Skeletal muscle cell (primary cell): ENCODE results near the gene VPS36.
"Not testable (repeated sequence)": the region's sequence is repeated elsewhere in the genome, so short reads cannot be mapped to it uniquely, and the experiment has no call there.

Experiments
- DNase-seq: peaks from one replicate; pipeline ENCODE4 v3.0.0-alpha.2; 2010; ENCODE audit warnings: low read depth
- H3K4me3 ChIP-seq: 2 replicates; pipeline ENCODE4 v1.5.1; 2011; ENCODE audit warnings: low read depth, mild to moderate bottlenecking, control low read depth, low read length, moderate library complexity

Gene VPS36

DNA sequence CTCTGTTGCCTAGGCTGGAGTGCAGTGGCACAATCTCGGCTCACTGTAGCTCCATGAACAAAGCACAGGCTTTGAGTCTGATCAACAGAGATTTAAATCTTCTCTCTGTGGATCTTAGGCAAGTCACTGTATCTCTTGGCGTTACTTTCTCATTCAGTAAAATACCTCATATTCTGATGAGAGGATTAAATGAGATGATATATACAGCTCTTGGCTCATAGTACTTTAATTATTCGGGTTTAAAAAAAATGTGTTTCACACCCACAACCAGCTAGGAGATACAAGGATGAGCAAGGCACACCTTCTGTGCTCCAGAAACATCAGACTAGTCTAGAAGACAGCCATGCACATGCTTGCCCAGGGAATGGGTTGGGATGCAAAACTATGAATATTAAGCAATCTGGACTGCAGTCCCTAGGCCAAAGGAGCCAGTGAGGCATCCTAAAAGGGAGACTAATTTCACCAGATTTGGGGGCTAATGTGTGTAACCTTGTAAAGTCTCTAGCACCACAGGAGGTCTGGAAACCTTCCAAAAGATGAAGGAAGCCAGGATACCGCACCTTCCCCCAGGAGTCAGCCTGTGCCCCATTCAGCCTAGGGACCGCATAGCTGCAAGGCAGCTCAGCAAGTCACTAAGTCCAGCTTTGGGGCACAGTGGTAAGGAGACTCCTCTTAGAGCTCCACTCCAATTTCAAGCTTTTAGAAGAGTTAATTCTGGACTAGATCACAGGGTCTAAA lies 2.5 kb downstream of the VPS36 start:
- H3K4me3 ChIP-seq, result no peak overlapping the region
- DNase-seq, result no peak

GRCh38 chr13:52447354-52447753 lies 3.1 kb downstream of the VPS36 start:
- H3K4me3 ChIP-seq, result no peak overlapping the region
- DNase-seq, result no peak

GRCh38 chr13:52446265-52446664 lies 4.2 kb downstream of the VPS36 start:
- no peak overlapping the region for H3K4me3 ChIP-seq
- no peak for DNase-seq

DNA sequence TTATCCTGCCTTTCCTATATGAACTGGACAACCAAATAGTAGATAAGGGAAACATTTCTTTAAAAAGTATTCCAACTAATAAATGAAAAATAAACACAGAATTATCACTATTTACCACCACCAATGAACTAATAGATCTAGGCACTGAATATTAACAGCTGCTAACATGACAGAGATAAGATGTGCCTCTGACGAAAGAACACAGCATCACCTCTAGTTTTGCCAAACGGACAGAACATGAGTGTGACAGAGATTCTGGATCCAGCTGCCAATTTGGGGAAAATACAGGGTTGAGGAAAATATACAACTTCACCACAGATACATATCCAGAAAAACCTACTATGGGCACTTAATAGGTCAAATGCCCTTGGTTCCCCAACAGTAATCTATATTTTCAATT lies 18.0 kb downstream of the VPS36 start:
- H3K4me3 ChIP-seq, result no peak overlapping the region
- DNase-seq, result no peak

DNA sequence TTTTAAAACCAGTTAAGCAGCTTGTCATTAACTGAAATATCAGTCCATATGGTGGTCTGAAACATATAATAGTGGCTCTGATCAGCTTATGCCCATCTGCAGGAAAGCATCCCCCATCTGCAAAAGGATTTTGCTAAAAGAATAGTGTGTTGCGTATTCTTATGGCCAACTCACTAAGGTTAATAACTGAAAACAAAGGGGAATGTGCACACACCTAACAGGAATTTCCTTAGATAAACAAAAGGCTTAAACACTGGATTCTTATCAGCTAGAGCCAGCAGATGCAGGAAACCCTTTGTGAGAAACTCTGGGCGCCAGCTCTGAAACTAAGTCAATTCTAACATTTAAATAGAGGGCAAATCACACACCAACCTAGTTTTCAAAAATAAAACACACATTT lies 22.1 kb downstream of the VPS36 start:
- H3K4me3 ChIP-seq, result no peak overlapping the region
- DNase-seq, result no peak

- H3K4me3 ChIP-seq, result no peak overlapping the region
- DNase-seq, result no peak
Observed at GRCh38 chr13:52421216-52421615, 29.2 kb downstream of the VPS36 start.

- DNase-seq, result no peak
- H3K4me3 ChIP-seq, result no peak overlapping the region
Observed at GRCh38 chr13:52419080-52419479, 31.4 kb downstream of the VPS36 start.

- no peak for DNase-seq
- no peak overlapping the region for H3K4me3 ChIP-seq
Observed at GRCh38 chr13:52414963-52415362, 35.5 kb downstream of the VPS36 start.

DNA sequence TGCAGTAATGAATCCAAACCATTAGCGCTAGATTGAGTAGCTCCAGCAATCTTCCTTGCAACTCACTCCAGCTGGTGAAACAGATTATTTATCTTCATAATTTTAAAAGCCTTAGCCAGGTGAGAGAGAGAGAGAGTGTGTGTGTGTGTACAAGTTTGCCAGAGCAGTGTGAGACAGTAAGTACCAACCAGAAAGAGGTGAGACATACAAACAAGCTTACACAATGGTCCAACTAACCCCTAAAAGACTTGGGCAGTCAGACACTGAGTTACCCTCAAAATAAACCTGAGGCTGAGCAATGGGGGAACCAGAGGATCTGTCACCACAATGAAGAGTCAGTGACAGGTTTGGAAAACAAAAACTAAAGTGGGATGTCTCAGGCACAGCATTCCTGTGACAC lies 36.4 kb downstream of the VPS36 start:
- DNase-seq, result no peak
- no peak overlapping the region for H3K4me3 ChIP-seq

DNA sequence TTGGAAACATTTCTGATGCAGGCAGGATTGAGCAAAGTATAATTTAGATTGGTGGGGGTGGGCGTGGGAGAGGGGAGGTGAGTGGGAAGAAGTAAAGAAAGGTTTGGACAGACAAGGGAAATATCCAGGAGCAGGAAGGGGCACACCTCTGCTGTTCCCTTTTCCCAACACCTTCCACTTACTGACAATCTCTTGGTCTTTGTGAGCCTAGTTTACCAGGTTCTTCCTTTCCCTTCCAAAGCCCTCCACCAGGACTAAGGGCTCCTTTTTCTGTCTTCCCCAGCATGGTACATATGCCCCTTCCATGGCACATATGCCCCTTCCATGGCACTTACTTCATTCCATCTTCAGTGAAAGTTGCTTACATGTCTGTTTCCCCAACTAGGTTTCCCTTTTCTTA lies 38.3 kb downstream of the VPS36 start:
- no peak overlapping the region for H3K4me3 ChIP-seq

DNA sequence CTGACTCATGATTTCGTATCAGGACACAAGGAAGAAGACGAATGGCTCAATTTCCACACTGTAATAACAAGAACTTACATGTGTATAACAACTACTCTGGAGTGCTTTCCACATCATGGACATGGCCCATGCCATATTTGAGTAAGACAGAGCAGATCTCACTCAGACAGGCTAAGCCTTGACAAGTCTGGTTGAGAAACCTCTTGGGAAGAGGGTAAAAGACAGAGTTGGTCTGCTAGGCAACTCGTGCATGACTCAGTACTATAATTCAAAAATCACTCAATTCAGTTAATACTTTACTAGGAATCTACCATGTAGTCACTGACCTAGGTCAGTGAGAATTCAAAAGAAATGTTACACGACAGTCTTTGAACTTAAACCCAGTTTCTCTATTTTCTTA lies 38.8 kb downstream of the VPS36 start:
- peak; percentile 92 for DNase-seq

More for the DNA sequence above, 38.3 kb downstream of the VPS36 start:
- no peak for DNase-seq

GRCh38 chr13:52408071-52408658 lies 42.3 kb downstream of the VPS36 start:
- DNase-seq, result not testable (repeated sequence)

More for the DNA sequence above, 38.8 kb downstream of the VPS36 start:
- no peak overlapping the region for H3K4me3 ChIP-seq

GRCh38 chr13:52407436-52407835 lies 43.0 kb downstream of the VPS36 start:
- DNase-seq, result not testable (repeated sequence)

More at GRCh38 chr13:52408071-52408658, 42.3 kb downstream of the VPS36 start:
- not testable (repeated sequence) for H3K4me3 ChIP-seq

DNA sequence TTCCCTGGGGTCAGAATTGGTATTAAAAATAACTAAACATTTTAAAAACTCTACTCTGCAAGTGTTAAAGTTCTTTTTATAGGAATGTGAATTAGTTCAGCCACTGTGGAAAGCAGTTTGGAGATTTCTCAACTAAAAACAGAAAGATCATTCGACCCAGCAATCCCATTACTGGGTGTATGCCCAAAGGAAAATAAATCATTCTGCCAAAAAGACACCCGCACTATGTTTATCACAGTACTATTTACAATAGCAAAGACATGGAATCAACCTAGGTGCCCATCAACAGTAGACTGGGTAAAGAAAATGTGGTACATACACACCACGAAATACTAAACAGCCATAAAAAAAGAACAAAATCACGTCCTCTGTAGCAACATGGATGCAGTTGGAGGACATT lies 43.8 kb downstream of the VPS36 start:
- H3K4me3 ChIP-seq, result peak overlapping the region; percentile 78
- DNase-seq, result no peak

More at GRCh38 chr13:52407436-52407835, 43.0 kb downstream of the VPS36 start:
- not testable (repeated sequence) for H3K4me3 ChIP-seq

DNA sequence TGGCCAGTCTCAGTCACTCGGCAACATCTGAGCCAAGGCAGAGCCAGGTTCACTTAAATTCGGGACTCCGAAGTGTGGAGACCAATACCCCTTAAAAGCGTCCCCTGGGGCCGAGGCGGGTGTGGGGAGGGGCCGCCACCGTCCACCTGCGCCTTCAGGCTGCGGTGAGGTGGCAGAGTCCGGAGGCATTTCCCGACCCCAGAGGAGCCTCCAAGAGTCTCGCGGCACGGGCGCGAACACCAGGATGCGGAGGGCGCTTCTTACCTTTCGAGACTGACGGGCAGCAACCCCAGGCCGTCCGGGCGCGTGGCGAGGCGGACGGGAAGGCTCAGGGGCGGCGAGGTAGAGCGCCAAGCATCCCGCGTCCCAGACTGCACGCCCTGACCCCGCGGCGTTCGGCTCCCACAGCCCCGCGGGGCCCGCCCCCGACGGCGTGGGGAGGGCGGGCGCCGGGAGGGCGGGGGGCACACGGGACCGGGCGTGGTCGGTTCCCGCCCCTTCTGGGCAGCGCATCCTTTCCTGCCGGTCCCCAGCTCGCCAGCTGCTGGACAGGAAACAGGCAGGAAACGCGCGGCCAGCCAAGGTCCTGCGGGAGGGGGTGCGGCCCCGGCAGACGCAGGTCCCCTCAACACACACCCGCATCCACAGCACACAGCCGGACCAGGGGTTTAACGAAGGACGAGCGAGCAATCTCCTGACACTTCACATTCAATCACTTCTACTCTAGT lies 44.5 kb downstream of the VPS36 start, which contains the start of gene THSD1:
Gene THSD1 (minus strand): TSS at position 406 of the 728 bp plus-strand sequence. CDS start 3,572 bp downstream, outside the sequence.
- DNase-seq, result no peak
- H3K4me3 ChIP-seq, result peak within 1 kb of the TSS; percentile 78

- H3K4me3 ChIP-seq, result peak overlapping the region; percentile 78
- no peak for DNase-seq
Observed at GRCh38 chr13:52405369-52405766, 45.1 kb downstream of the VPS36 start.

DNA sequence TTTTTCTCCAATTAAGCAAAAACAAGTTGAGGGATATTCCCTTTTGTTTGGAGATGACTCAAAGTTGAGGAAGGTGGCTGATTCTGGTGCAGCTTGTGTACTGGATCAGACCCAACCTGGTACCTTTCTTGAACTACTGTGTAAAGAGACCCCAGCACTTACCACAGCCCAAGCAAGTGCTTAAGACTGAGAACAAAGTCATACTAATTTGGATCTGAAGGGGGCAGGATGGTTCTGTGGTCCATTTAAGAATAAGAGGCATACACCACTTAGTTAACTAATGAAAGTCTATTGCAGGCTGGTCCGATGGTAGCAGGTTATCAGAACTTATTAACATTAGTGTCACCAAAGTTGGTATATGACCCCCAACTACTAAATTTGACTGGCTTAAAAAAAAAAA lies 50.7 kb downstream of the VPS36 start:
- DNase-seq, result no peak
- no peak overlapping the region for H3K4me3 ChIP-seq

DNA sequence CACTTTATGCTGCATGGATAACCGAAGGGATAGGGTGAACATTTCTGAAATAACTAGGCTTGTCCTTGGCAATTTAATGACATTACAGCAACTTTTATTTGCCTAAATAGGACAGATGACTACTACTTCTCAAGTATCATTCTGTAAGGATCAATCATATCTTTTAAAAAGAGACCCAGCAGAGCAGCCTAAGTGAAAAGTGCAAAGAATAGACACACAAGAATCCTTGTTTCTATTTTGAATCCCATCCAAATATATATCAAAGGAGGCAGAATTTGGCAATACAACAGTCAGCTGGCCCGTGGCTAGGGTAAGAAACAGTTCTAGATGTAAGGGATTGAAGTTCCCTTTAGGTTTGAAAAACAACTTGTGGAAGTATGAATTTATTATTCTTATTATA lies 51.4 kb downstream of the VPS36 start:
- no peak for DNase-seq
- H3K4me3 ChIP-seq, result no peak overlapping the region

DNA sequence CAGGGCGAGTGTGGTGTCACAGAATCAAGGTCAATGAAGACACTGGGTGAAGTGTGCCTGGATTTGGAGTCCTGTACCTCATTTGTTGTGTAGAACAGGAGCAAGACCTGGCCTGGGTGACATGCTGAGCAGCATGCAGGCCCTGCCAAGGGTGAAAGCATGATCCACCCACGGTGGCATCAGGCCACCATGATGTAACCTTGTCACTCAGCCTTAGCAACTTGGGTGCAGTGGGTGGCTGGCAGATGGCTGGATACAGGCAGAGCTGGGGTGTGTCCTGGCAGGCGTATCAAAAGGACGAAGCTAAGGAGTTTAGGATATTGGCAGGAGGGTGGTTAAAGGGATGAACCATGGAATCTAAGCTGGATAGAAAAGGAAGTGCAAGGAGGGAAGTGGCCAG lies 54.7 kb downstream of the VPS36 start:
- DNase-seq, result no peak
- no peak overlapping the region for H3K4me3 ChIP-seq

DNA sequence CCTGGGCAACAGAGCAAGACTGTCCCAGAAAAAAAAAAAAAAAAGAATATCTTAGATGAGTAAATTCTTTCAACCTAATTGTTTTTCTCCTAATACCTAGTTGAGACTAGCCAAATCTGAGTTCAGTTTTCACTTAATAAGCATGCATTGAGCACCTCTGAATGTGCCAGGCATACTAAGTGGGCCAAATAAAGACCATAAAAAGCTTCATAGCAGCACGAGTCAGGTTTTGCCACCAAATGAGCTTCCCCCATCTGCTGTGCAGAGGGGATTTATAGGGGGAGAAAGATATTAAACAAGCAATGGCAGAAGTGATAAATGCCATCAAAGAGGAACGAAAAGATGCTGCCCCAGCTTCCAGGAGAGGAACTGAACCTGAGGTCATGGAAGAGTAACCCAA lies 55.8 kb downstream of the VPS36 start:
- no peak for DNase-seq
- no peak overlapping the region for H3K4me3 ChIP-seq
